Measurements from ENCODE around the gene PITHD1. TPM values are rescaled to one million over a fixed set of nuclear protein-coding genes. Genes with fewer than 3 reads are reported as not detected.
"Not testable (repeated sequence)": the region's sequence is repeated elsewhere in the genome, so short reads cannot be mapped to it uniquely, and the experiment has no call there.

The PITHD1 gene
- total and polyA plus RNA-seq, 2 experiments from 2014 or later: 48.1 to 99.6 TPM

GRCh38 chr1:23793861-23794731 lies 15.9 kb downstream of the PITHD1 start:
- Histone ChIP-seq H3K4me3 (no peak overlapping the region), H3K36me3 (peaks cover 4% of the 10 kb centered on the region), H3K4me1 (ENCODE audit: low read depth) (peaks cover 6% of the 10 kb centered on the region), H3K9me3 (ENCODE audit: low read depth) (no peaks in the 10 kb centered on the region), H3K27ac (no peak overlapping the region), H3K27me3 (no peaks in the 10 kb centered on the region)
- DNase-seq (ENCODE audit: low read depth in 1 of 2, low spot score in 1 of 2): no peak
- TF ChIP-seq CTCF (IDR thresholded peaks at IDR 0.05; ENCODE audit: low read depth, low read length): no peak

GRCh38 chr1:23794732-23795182 lies 16.5 kb downstream of the PITHD1 start:
- not testable (repeated sequence) for H3K36me3 ChIP-seq; H3K4me1 ChIP-seq (ENCODE audit: low read depth)

GRCh38 chr1:23795676-23796465 lies 17.7 kb downstream of the PITHD1 start:
- Histone ChIP-seq H3K27me3 (no peaks in the 10 kb centered on the region), H3K27ac (no peak overlapping the region), H3K4me1 (ENCODE audit: low read depth) (peaks cover 4% of the 10 kb centered on the region), H3K9me3 (ENCODE audit: low read depth) (no peaks in the 10 kb centered on the region), H3K36me3 (peaks cover 4% of the 10 kb centered on the region), H3K4me3 (no peak overlapping the region)
- DNase-seq (ENCODE audit: low read depth in 1 of 2, low spot score in 1 of 2): no peak
- TF ChIP-seq CTCF (IDR thresholded peaks at IDR 0.05; ENCODE audit: low read depth, low read length): no peak

More at GRCh38 chr1:23794732-23795182, 16.5 kb downstream of the PITHD1 start:
- not testable (repeated sequence) for DNase-seq (ENCODE audit: low read depth in 1 of 2, low spot score in 1 of 2); H3K27ac ChIP-seq; H3K27me3 ChIP-seq; H3K4me3 ChIP-seq; H3K9me3 ChIP-seq (ENCODE audit: low read depth)

GRCh38 chr1:23796466-23797271 lies 18.5 kb downstream of the PITHD1 start:
- Histone ChIP-seq H3K36me3 (peaks cover 4% of the 10 kb centered on the region), H3K4me3 (no peak overlapping the region), H3K27ac (no peak overlapping the region), H3K4me1 (ENCODE audit: low read depth) (peaks cover 4% of the 10 kb centered on the region), H3K9me3 (ENCODE audit: low read depth) (no peaks in the 10 kb centered on the region), H3K27me3 (no peaks in the 10 kb centered on the region)
- no peak for DNase-seq (ENCODE audit: low read depth in 1 of 2, low spot score in 1 of 2)
- no peak for TF ChIP-seq CTCF (IDR thresholded peaks at IDR 0.05; ENCODE audit: low read depth, low read length)

GRCh38 chr1:23797478-23798448 lies 19.5 kb downstream of the PITHD1 start:
- Histone ChIP-seq H3K36me3 (peaks cover 4% of the 10 kb centered on the region), H3K9me3 (ENCODE audit: low read depth) (no peaks in the 10 kb centered on the region), H3K27ac (no peak overlapping the region), H3K4me3 (no peak overlapping the region), H3K4me1 (ENCODE audit: low read depth) (peaks cover 4% of the 10 kb centered on the region), H3K27me3 (no peaks in the 10 kb centered on the region)
- DNase-seq (ENCODE audit: low read depth in 1 of 2, low spot score in 1 of 2): no peak
- no peak for TF ChIP-seq CTCF (IDR thresholded peaks at IDR 0.05; ENCODE audit: low read depth, low read length)

All from cardiac muscle cell (in vitro differentiated cells and primary cell).